Vagina (tissue), 2 donors: ENCODE data around the gene CENATAC. TPM values are rescaled to one million over a fixed set of nuclear protein-coding genes. Genes with fewer than 3 reads are reported as not detected.
"Not testable (repeated sequence)": the region's sequence is repeated elsewhere in the genome, so short reads cannot be mapped to it uniquely, and the experiment has no call there.

Experiments used
- DNase-seq, 2 donors: peaks; one replicate each; pipeline ENCODE4 v3.0.0-alpha.2; 2017; ENCODE audit errors: extremely low spot score in 2 of 2
- H3K27ac ChIP-seq: fragments of 200-600 bp; sonication (generic); one replicate; pipeline ENCODE4 v1.5.1; 2019
- H3K27me3 ChIP-seq: fragments of 200-600 bp; sonication (generic); one replicate; pipeline ENCODE4 v1.5.1; 2019
- H3K36me3 ChIP-seq, 2 donors: fragments of 200-600 bp; sonication (generic); one replicate each; pipeline ENCODE4 v1.5.1; 2017 to 2019
- H3K4me1 ChIP-seq: fragments of 200-600 bp; sonication (generic); one replicate; pipeline ENCODE4 v1.5.1; 2019
- H3K4me3 ChIP-seq, 2 donors: fragments of 200-600 bp; sonication (generic); 1 replicate in 1 of 2; 2 replicates in 1 of 2; pipeline ENCODE4 v1.5.1; 2016 to 2019
- H3K9me3 ChIP-seq: fragments of 200-600 bp; sonication (generic); one replicate; pipeline ENCODE4 v1.5.1; 2019
- CTCF ChIP-seq, 3 experiments: fragments of 450-650 bp in 2 of 3; fragments of 200-600 bp in 1 of 3; sonication (generic) in 1 of 3; IDR thresholded peaks; one replicate each; pipeline ENCODE4 v1.5.1; 2017 to 2019; ENCODE audit warnings: antibody characterized with exemption in 3 of 3, mild to moderate bottlenecking in 2 of 3, moderate library complexity in 2 of 3
- POLR2A ChIP-seq, 2 donors: fragments of 450-650 bp; IDR thresholded peaks; one replicate each; pipeline ENCODE4 v1.6.1; 2017; ENCODE audit warnings: antibody characterized with exemption in 2 of 2, mild to moderate bottlenecking in 2 of 2, moderate library complexity in 2 of 2
- POLR2AphosphoS5 ChIP-seq, 2 donors: sonication (generic); formaldehyde crosslinking; IDR thresholded peaks; one replicate each; pipeline ENCODE4 v1.9.0; 2017; ENCODE audit warnings: antibody characterized with exemption in 2 of 2, mild to moderate bottlenecking in 2 of 2, low read depth in 1 of 2; ENCODE audit not compliant: insufficient read depth in 1 of 2
- intact Hi-C: fragments of 100-400 bp; cut with DNase I; formaldehyde crosslinking; loops from one replicate; pipeline ENCODE4 v1.15.1; 2023
- total RNA-seq: library from RNA; depleted of rRNA; stranded (reverse); fragments of >200 nt; gene quantifications from one replicate; pipeline ENCODE4 v1.2.3, GENCODE V29; 2016

Gene CENATAC
- total RNA-seq, 1 donor from 2014 or later: 49.8 TPM

GRCh38 chr11:119055901-119056300, 58.0 kb downstream of the CENATAC start:
- no peaks in the 10 kb centered on the region for H3K9me3 ChIP-seq
- peak overlapping the region; percentile 83 to 88 for H3K4me3 ChIP-seq
- H3K36me3 ChIP-seq: peaks cover 0 to 42% of the 10 kb centered on the region in 2 donors
- no peak overlapping the region for H3K27ac ChIP-seq
- intact Hi-C loops: no loop called here
- TF ChIP-seq CTCF (IDR thresholded peaks at IDR 0.05) (no peak), POLR2A (IDR thresholded peaks at IDR 0.05) (no peak), POLR2AphosphoS5 (IDR thresholded peaks at IDR 0.05; ENCODE audit: insufficient read depth in 1 of 2, low read depth in 1 of 2) (no peak)
- H3K27me3 ChIP-seq: no peaks in the 10 kb centered on the region
- DNase-seq: no peak
- H3K4me1 ChIP-seq: peaks cover 28% of the 10 kb centered on the region

- Histone ChIP-seq H3K9me3 (no peaks in the 10 kb centered on the region), H3K27ac (peak overlapping the region; percentile 72), H3K4me1 (peaks cover 28% of the 10 kb centered on the region), H3K4me3 (peak overlapping the region; percentile 83 to 88), H3K36me3 (peaks cover 0 to 36% of the 10 kb centered on the region in 2 donors), H3K27me3 (no peaks in the 10 kb centered on the region)
- DNase-seq: no peak
- intact Hi-C loops: no loop called here
- TF ChIP-seq CTCF (IDR thresholded peaks at IDR 0.05) (no peak), POLR2A (IDR thresholded peaks at IDR 0.05) (no peak), POLR2AphosphoS5 (IDR thresholded peaks at IDR 0.05; ENCODE audit: insufficient read depth in 1 of 2, low read depth in 1 of 2) (no peak)
Observed at GRCh38 chr11:119056421-119056999, 58.6 kb downstream of the CENATAC start.

- DNase-seq: peak in 1 of 2 donors; percentile 97
- Histone ChIP-seq H3K36me3 (peaks cover 0 to 30% of the 10 kb centered on the region in 2 donors), H3K4me3 (peak within 1 kb of the TSS; percentile 83 to 88), H3K27me3 (no peaks in the 10 kb centered on the region), H3K9me3 (no peaks in the 10 kb centered on the region), H3K4me1 (peaks cover 28% of the 10 kb centered on the region), H3K27ac (peak within 1 kb of the TSS; percentile 72)
- intact Hi-C loops: no loop called here
- TF ChIP-seq CTCF (IDR thresholded peaks at IDR 0.05): no peak
- peak; percentile 65 to 81 for TF ChIP-seq POLR2AphosphoS5 (IDR thresholded peaks at IDR 0.05; ENCODE audit: insufficient read depth in 1 of 2, low read depth in 1 of 2)
- peak in 1 of 2 donors; percentile 79 for TF ChIP-seq POLR2A (IDR thresholded peaks at IDR 0.05)
Observed at GRCh38 chr11:119057000-119057769, 59.2 kb downstream of the CENATAC start, which contains the start of gene HYOU1. TSS of gene HYOU1 (minus strand) at chr11:119057205. CDS start at chr11:119056160, 1,045 bp downstream.

GRCh38 chr11:119059128-119059527, 61.2 kb downstream of the CENATAC start:
- H3K27ac ChIP-seq, intact Hi-C loops, H3K27me3 ChIP-seq, H3K9me3 ChIP-seq, H3K4me3 ChIP-seq, DNase-seq: not testable (repeated sequence)
- H3K4me1 ChIP-seq: peaks cover 38% of the 10 kb centered on the region
- H3K36me3 ChIP-seq: peaks cover 0 to 11% of the 10 kb centered on the region in 2 donors

GRCh38 chr11:119061256-119061655, 63.3 kb downstream of the CENATAC start:
- Histone ChIP-seq H3K36me3 (no peaks in the 10 kb centered on the region), H3K27me3 (no peaks in the 10 kb centered on the region), H3K9me3 (no peaks in the 10 kb centered on the region), H3K27ac (no peak overlapping the region), H3K4me1 (peaks cover 27% of the 10 kb centered on the region), H3K4me3 (no peak overlapping the region)
- DNase-seq: no peak
- intact Hi-C loops: no loop called here
- TF ChIP-seq POLR2A (IDR thresholded peaks at IDR 0.05): no peak
- TF ChIP-seq POLR2AphosphoS5 (IDR thresholded peaks at IDR 0.05; ENCODE audit: insufficient read depth in 1 of 2, low read depth in 1 of 2): no peak

GRCh38 chr11:119062779-119063178, 64.8 kb downstream of the CENATAC start:
- no peak overlapping the region for H3K4me3 ChIP-seq
- TF ChIP-seq CTCF (IDR thresholded peaks at IDR 0.05) (no peak), POLR2AphosphoS5 (IDR thresholded peaks at IDR 0.05; ENCODE audit: insufficient read depth in 1 of 2, low read depth in 1 of 2) (no peak), POLR2A (IDR thresholded peaks at IDR 0.05) (no peak)
- H3K27ac ChIP-seq: no peak overlapping the region
- H3K36me3 ChIP-seq: no peaks in the 10 kb centered on the region
- intact Hi-C loops: no loop called here
- H3K4me1 ChIP-seq: peaks cover 29% of the 10 kb centered on the region
- no peaks in the 10 kb centered on the region for H3K9me3 ChIP-seq
- no peaks in the 10 kb centered on the region for H3K27me3 ChIP-seq
- no peak for DNase-seq
